Endothelial cell of umbilical vein (primary cell): ENCODE measurements around the gene COMMD10.

ENCODE experiments used
- EZH2 ChIP-seq: IDR thresholded peaks from 2 replicates; pipeline ENCODE4 v1.6.1; 2012; ENCODE audit warnings: borderline replicate concordance, low read depth, mild to moderate bottlenecking, moderate library complexity, low read length, inconsistent platforms; ENCODE audit not compliant: severe bottlenecking
- GATA2 ChIP-seq: IDR thresholded peaks from 2 replicates; pipeline ENCODE4 v1.7.0; 2011; ENCODE audit warnings: low read depth, mild to moderate bottlenecking, moderate library complexity, mixed read lengths, low read length; ENCODE audit not compliant: insufficient read length, insufficient read depth
- MYC ChIP-seq: IDR thresholded peaks from one replicate; pipeline ENCODE4 v1.6.1; 2011; ENCODE audit warnings: mild to moderate bottlenecking, low read depth, low read length
- POLR2A ChIP-seq: IDR thresholded peaks from 2 replicates; pipeline ENCODE4 v1.6.1; 2012; ENCODE audit warnings: low read depth, mild to moderate bottlenecking, control low read depth, low read length
- POLR2AphosphoS5 ChIP-seq: IDR thresholded peaks from 2 replicates; pipeline ENCODE4 v1.6.1; 2012; ENCODE audit warnings: low read depth, mild to moderate bottlenecking, control low read depth, low read length, moderate library complexity; ENCODE audit not compliant: insufficient read depth
- TF ChIP-seq, protein P1 (sequence below), 2 donors: IDR thresholded peaks; 1 replicate in 1 of 2; 2 replicates in 1 of 2; pipeline ENCODE4 v1.5.1; 2011; ENCODE audit warnings: low read length in 2 of 2, mild to moderate bottlenecking in 2 of 2, moderate library complexity in 2 of 2, control low read depth in 1 of 2, inconsistent platforms in 1 of 2, low read depth in 1 of 2; ENCODE audit not compliant: insufficient read depth in 1 of 2; ENCODE audit errors: extremely low read depth in 1 of 2

DNA sequence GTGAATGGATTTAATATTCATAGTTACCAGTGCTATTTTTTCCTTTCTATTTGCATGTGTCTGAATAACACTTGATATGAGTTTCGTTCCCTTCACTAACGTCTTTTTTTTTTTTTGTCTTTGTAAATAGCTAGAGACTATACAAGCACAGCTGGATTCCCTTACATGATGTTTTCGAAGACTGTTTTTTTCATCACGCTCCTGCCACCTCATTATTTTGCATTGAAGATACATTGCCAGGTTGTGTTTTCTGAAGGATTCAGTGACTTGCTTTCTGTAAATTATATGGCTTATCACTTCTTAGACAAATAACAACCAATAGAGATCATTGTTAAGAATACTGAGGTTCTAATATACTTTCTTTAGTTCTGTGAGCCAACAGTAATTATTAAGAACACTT, 207.5 kb downstream of the COMMD10 start:
- TF ChIP-seq POLR2A, result no peak
- TF ChIP-seq, protein P1, sequence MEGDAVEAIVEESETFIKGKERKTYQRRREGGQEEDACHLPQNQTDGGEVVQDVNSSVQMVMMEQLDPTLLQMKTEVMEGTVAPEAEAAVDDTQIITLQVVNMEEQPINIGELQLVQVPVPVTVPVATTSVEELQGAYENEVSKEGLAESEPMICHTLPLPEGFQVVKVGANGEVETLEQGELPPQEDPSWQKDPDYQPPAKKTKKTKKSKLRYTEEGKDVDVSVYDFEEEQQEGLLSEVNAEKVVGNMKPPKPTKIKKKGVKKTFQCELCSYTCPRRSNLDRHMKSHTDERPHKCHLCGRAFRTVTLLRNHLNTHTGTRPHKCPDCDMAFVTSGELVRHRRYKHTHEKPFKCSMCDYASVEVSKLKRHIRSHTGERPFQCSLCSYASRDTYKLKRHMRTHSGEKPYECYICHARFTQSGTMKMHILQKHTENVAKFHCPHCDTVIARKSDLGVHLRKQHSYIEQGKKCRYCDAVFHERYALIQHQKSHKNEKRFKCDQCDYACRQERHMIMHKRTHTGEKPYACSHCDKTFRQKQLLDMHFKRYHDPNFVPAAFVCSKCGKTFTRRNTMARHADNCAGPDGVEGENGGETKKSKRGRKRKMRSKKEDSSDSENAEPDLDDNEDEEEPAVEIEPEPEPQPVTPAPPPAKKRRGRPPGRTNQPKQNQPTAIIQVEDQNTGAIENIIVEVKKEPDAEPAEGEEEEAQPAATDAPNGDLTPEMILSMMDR (IDR thresholded peaks at IDR 0.05; ENCODE audit: extremely low read depth in 1 of 2, insufficient read depth in 1 of 2, low read depth in 1 of 2, low read length in 2 of 2), result no peak
- no peak for TF ChIP-seq POLR2AphosphoS5
- no peak for TF ChIP-seq GATA2
- no peak for TF ChIP-seq EZH2
- TF ChIP-seq MYC, result no peak
